GM23338 (cell line): ENCODE measurements around the gene RBM3. TPM values are rescaled to one million over a fixed set of nuclear protein-coding genes. Genes with fewer than 3 reads are reported as not detected.
A peak's percentile ranks its signal among the peaks of the same experiment; 100 is the strongest.

Source experiments
- ATAC-seq: fragments of 200-7000 bp; cut with Tn5 transposase; 3 replicates; pipeline ENCODE4 v1.9.1; 2020
- DNase-seq: peaks from one replicate; pipeline ENCODE4 v3.0.0-alpha.2; 2015; ENCODE audit warnings: low spot score
- H2AFZ ChIP-seq: fragments of 200-600 bp; sonication (generic); 2 replicates; pipeline ENCODE4 v1.8.0; 2016; ENCODE audit warnings: antibody characterized with exemption, mild to moderate bottlenecking, moderate library complexity
- H3F3A ChIP-seq: fragments of 200-600 bp; sonication (generic); replicated peaks from 2 replicates; pipeline ENCODE4 v1.8.0; 2017; ENCODE audit warnings: antibody characterized with exemption, mixed run types, low read depth
- H3K27ac ChIP-seq: fragments of 200-600 bp; sonication (generic); 2 replicates; pipeline ENCODE4 v1.6.1; 2016; ENCODE audit warnings: low read depth
- H3K27me3 ChIP-seq: fragments of 200-600 bp; sonication (generic); 2 replicates; pipeline ENCODE4 v1.8.0; 2016; ENCODE audit warnings: mild to moderate bottlenecking, mixed run types, moderate library complexity; ENCODE audit not compliant: insufficient read depth
- H3K36me3 ChIP-seq: fragments of 200-600 bp; sonication (generic); 2 replicates; pipeline ENCODE4 v1.8.0; 2016; ENCODE audit warnings: mild to moderate bottlenecking; ENCODE audit not compliant: insufficient read depth
- H3K4me1 ChIP-seq: fragments of 200-600 bp; sonication (generic); 2 replicates; pipeline ENCODE4 v1.8.0; 2016; ENCODE audit warnings: mild to moderate bottlenecking, moderate library complexity; ENCODE audit not compliant: insufficient read depth
- H3K4me2 ChIP-seq: fragments of 200-600 bp; sonication (generic); 2 replicates; pipeline ENCODE4 v1.7.1; 2017; ENCODE audit warnings: mixed run types
- H3K4me3 ChIP-seq: fragments of 200-600 bp; sonication (generic); 2 replicates; pipeline ENCODE4 v1.6.1; 2016; ENCODE audit warnings: mixed run types
- H3K79me2 ChIP-seq: fragments of 200-600 bp; sonication (generic); replicated peaks from 2 replicates; pipeline ENCODE4 v1.8.0; 2017; ENCODE audit warnings: mild to moderate bottlenecking; ENCODE audit not compliant: insufficient read depth
- H3K9me2 ChIP-seq: fragments of 200-600 bp; sonication (generic); 2 replicates; pipeline ENCODE4 v1.8.0; 2017; ENCODE audit not compliant: insufficient read depth
- H4K20me1 ChIP-seq: fragments of 200-600 bp; sonication (generic); replicated peaks from 2 replicates; pipeline ENCODE4 v1.8.0; 2017; ENCODE audit warnings: mild to moderate bottlenecking; ENCODE audit not compliant: insufficient read depth
- H3K27ac Mint-ChIP-seq: 2 replicates; pipeline ENCODE4 v1.8.0; 2020; ENCODE audit warnings: inconsistent platforms, mild to moderate bottlenecking, moderate library complexity, mixed read lengths
- H3K27me3 Mint-ChIP-seq: 3 replicates; pipeline ENCODE4 v1.8.0; 2022; ENCODE audit warnings: low read depth, mild to moderate bottlenecking, moderate library complexity, mixed read lengths, inconsistent platforms; ENCODE audit not compliant: insufficient read depth, poor library complexity
- H3K36me3 Mint-ChIP-seq: 3 replicates; pipeline ENCODE4 v1.8.0; 2021; ENCODE audit warnings: low read depth, mild to moderate bottlenecking, inconsistent platforms, moderate library complexity, mixed read lengths
- H3K4me1 Mint-ChIP-seq: 3 replicates; pipeline ENCODE4 v1.8.0; 2020; ENCODE audit warnings: mild to moderate bottlenecking, inconsistent platforms, mixed read lengths
- H3K4me3 Mint-ChIP-seq: 3 replicates; pipeline ENCODE4 v1.8.0; 2021; ENCODE audit warnings: moderate library complexity, mild to moderate bottlenecking, inconsistent platforms, mixed read lengths
- H3K9me3 Mint-ChIP-seq: 3 replicates; pipeline ENCODE4 v1.8.0; 2020; ENCODE audit warnings: moderate library complexity, mild to moderate bottlenecking, inconsistent platforms, mixed read lengths
- EZH2 ChIP-seq: fragments of 200-600 bp; sonication (generic); IDR thresholded peaks from one replicate; pipeline ENCODE4 v1.8.0; 2017; ENCODE audit warnings: antibody characterized with exemption, mild to moderate bottlenecking, low read depth; ENCODE audit not compliant: unreplicated experiment
- POLR2AphosphoS5 ChIP-seq: IDR thresholded peaks from 2 replicates; pipeline ENCODE4 v1.6.1; 2016; ENCODE audit warnings: antibody characterized with exemption, low read depth
- STAT1 ChIP-seq: IDR thresholded peaks from one replicate; pipeline ENCODE4 v1.6.1; 2016; ENCODE audit warnings: antibody characterized with exemption; ENCODE audit not compliant: unreplicated experiment
- polyA plus RNA-seq: library from polyadenylated mRNA; unstranded; fragments of >200 nt; fragmentation: Nextera tagmentation; extraction: Ambion mirVana; gene quantifications from 2 replicates; pipeline ENCODE4 v1.2.1, GENCODE V29; 2016
- total RNA-seq: library from RNA; depleted of rRNA; stranded (reverse); fragments of >200 nt; shearing (Covaris generic); gene quantifications from 2 replicates; pipeline ENCODE4 v1.2.3, GENCODE V29; 2014
- TF ChIP-seq, protein P1 (sequence below): IDR thresholded peaks from 2 replicates; pipeline ENCODE4 v1.6.1; 2016; ENCODE audit warnings: antibody characterized with exemption
- TF ChIP-seq, protein P2 (sequence below): fragments of 250-450 bp; sonication (Bioruptor Pico); IDR thresholded peaks from 2 replicates; pipeline ENCODE4 v1.5.0; 2020; ENCODE audit warnings: mild to moderate bottlenecking, moderate library complexity
- TF ChIP-seq, protein P3 (sequence below), 2 experiments: fragments of 200-600 bp in 1 of 2; sonication (generic) in 1 of 2; conservative IDR thresholded peaks; 2 replicates each; pipeline versions ENCODE4 v1.5.1 to v1.6.1; 2016 to 2017; ENCODE audit warnings: antibody characterized with exemption in 2 of 2, low read depth in 2 of 2, mild to moderate bottlenecking in 2 of 2, moderate library complexity in 1 of 2

The RBM3 gene
- total and polyA plus RNA-seq, 2 experiments from 2014 or later, result 77.5 to 103 TPM

DNA sequence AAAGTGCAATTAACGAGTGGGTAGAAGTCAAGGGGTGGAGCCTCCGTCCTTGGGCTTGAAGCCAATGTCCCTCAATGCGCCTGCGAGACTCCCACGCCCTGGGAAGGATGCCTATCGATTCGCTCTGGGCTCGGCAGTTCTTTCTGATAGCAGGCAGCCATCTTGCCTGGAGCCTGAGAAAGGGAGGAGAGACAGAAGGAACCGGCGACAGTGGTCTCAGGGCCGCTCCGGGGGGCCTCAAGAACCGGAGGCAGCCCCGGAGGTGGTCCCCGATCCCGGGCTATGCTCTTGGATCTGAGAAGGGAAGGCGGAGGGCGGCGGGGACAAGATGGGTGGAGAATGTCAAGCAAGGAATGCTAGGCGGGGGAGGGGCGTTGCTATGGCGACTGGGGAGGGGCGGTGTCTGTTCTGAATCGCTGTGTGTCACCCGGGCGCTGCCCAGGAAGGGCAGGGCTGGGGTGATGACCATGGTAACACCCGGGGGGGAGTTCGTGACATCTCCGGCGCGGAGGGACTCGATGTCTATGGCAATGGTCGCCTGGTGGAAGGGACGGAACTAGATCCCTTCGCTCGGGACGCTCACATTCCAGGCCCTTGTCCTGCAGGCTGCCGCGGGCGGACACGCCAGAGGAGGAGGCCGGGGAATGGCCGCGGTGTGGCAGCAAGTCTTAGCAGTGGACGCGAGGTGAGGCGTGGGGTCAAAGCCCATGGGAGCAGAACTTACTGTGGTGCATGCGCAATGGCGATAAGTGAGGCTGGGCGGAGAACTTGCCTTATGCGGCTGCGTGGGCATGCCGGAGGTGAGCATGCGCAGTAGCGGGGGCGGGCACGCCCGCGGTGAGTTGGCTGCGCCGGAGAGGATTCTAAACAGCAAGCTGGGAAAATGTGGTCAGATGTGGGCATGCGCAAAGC lies 23.3 kb downstream of the RBM3 start, which contains the start of gene WDR13:
Gene WDR13 (plus strand): TSS at position 140 of the 912 bp plus-strand sequence. CDS start 505 bp downstream, at position 645.
- H3K79me2 ChIP-seq, result no peaks in the 10 kb centered on the region
- H3K36me3 ChIP-seq, result no peaks in the 10 kb centered on the region
- H3K4me1 Mint-ChIP-seq, result peaks cover 5% of the 10 kb centered on the region; the same call in 2 of the 3 replicates
- no peaks in the 10 kb centered on the region; the same call in 2 of the 3 replicates for H3K36me3 Mint-ChIP-seq
- peak within 1 kb of the TSS; percentile 97 for H3K4me3 Mint-ChIP-seq
- H3F3A ChIP-seq, result no peaks in the 10 kb centered on the region
- TF ChIP-seq POLR2AphosphoS5, result peak; percentile 23
- no peak for TF ChIP-seq EZH2
- H3K9me3 Mint-ChIP-seq, result no peaks in the 10 kb centered on the region
- H3K27ac Mint-ChIP-seq, result peak within 1 kb of the TSS; percentile 99
- DNase-seq, result peak; percentile 88
- ATAC-seq, result peak; percentile 86
- H3K27ac ChIP-seq, result peak within 1 kb of the TSS; percentile 91
- H3K27me3 ChIP-seq, result no peaks in the 10 kb centered on the region
- H4K20me1 ChIP-seq, result no peaks in the 10 kb centered on the region
- no peaks in the 10 kb centered on the region for H3K4me1 ChIP-seq
- peak within 1 kb of the TSS; percentile 78 for H3K4me2 ChIP-seq
- H3K4me3 ChIP-seq, result peak within 1 kb of the TSS; percentile 84
- H3K27me3 Mint-ChIP-seq, result peaks cover 5% of the 10 kb centered on the region
- H2AFZ ChIP-seq, result no peak within 1 kb of the TSS
- no peaks in the 10 kb centered on the region for H3K9me2 ChIP-seq

DNA sequence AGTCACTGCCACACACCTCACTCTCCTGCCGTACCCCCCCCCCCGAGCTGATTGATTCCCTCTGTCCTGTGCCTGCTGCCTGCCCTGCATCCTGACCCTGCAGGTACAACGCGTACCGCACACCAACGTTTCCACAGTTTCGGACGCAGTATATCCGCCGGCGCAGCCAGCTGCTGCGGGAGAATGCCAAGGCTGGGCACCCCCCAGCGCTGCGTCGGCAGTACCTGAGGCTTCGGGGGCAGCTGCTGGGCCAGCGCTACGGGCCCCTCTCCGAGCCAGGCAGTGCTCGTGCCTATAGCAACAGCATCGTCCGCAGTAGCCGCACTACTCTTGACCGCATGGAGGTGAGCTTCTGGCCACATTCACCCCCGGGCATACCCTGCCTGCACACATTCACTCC lies 24.3 kb downstream of the RBM3 start:
- no peak overlapping the region for H2AFZ ChIP-seq
- Mint-ChIP-seq H3K4me1 (peaks cover 5% of the 10 kb centered on the region; the same call in 2 of the 3 replicates), H3K4me3 (peak overlapping the region; percentile 97), H3K9me3 (no peaks in the 10 kb centered on the region), H3K27ac (peak overlapping the region; percentile 99), H3K27me3 (peaks cover 6% of the 10 kb centered on the region), H3K36me3 (no peaks in the 10 kb centered on the region; the same call in 2 of the 3 replicates)
- no peaks in the 10 kb centered on the region for H3K4me1 ChIP-seq
- H3K79me2 ChIP-seq, result no peaks in the 10 kb centered on the region
- DNase-seq (no peak), ATAC-seq (no peak)
- H3K4me3 ChIP-seq, result no peak overlapping the region
- H3K9me2 ChIP-seq, result no peaks in the 10 kb centered on the region
- no peak overlapping the region for H3K27ac ChIP-seq
- no peak overlapping the region for H3K4me2 ChIP-seq
- H3F3A ChIP-seq, result no peaks in the 10 kb centered on the region
- H3K27me3 ChIP-seq, result no peaks in the 10 kb centered on the region
- H4K20me1 ChIP-seq, result no peaks in the 10 kb centered on the region
- no peaks in the 10 kb centered on the region for H3K36me3 ChIP-seq
- no peak for TF ChIP-seq EZH2
- TF ChIP-seq, protein P1, sequence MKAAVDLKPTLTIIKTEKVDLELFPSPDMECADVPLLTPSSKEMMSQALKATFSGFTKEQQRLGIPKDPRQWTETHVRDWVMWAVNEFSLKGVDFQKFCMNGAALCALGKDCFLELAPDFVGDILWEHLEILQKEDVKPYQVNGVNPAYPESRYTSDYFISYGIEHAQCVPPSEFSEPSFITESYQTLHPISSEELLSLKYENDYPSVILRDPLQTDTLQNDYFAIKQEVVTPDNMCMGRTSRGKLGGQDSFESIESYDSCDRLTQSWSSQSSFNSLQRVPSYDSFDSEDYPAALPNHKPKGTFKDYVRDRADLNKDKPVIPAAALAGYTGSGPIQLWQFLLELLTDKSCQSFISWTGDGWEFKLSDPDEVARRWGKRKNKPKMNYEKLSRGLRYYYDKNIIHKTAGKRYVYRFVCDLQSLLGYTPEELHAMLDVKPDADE, result no peak
- TF ChIP-seq POLR2AphosphoS5, result no peak
- TF ChIP-seq, protein P2, sequence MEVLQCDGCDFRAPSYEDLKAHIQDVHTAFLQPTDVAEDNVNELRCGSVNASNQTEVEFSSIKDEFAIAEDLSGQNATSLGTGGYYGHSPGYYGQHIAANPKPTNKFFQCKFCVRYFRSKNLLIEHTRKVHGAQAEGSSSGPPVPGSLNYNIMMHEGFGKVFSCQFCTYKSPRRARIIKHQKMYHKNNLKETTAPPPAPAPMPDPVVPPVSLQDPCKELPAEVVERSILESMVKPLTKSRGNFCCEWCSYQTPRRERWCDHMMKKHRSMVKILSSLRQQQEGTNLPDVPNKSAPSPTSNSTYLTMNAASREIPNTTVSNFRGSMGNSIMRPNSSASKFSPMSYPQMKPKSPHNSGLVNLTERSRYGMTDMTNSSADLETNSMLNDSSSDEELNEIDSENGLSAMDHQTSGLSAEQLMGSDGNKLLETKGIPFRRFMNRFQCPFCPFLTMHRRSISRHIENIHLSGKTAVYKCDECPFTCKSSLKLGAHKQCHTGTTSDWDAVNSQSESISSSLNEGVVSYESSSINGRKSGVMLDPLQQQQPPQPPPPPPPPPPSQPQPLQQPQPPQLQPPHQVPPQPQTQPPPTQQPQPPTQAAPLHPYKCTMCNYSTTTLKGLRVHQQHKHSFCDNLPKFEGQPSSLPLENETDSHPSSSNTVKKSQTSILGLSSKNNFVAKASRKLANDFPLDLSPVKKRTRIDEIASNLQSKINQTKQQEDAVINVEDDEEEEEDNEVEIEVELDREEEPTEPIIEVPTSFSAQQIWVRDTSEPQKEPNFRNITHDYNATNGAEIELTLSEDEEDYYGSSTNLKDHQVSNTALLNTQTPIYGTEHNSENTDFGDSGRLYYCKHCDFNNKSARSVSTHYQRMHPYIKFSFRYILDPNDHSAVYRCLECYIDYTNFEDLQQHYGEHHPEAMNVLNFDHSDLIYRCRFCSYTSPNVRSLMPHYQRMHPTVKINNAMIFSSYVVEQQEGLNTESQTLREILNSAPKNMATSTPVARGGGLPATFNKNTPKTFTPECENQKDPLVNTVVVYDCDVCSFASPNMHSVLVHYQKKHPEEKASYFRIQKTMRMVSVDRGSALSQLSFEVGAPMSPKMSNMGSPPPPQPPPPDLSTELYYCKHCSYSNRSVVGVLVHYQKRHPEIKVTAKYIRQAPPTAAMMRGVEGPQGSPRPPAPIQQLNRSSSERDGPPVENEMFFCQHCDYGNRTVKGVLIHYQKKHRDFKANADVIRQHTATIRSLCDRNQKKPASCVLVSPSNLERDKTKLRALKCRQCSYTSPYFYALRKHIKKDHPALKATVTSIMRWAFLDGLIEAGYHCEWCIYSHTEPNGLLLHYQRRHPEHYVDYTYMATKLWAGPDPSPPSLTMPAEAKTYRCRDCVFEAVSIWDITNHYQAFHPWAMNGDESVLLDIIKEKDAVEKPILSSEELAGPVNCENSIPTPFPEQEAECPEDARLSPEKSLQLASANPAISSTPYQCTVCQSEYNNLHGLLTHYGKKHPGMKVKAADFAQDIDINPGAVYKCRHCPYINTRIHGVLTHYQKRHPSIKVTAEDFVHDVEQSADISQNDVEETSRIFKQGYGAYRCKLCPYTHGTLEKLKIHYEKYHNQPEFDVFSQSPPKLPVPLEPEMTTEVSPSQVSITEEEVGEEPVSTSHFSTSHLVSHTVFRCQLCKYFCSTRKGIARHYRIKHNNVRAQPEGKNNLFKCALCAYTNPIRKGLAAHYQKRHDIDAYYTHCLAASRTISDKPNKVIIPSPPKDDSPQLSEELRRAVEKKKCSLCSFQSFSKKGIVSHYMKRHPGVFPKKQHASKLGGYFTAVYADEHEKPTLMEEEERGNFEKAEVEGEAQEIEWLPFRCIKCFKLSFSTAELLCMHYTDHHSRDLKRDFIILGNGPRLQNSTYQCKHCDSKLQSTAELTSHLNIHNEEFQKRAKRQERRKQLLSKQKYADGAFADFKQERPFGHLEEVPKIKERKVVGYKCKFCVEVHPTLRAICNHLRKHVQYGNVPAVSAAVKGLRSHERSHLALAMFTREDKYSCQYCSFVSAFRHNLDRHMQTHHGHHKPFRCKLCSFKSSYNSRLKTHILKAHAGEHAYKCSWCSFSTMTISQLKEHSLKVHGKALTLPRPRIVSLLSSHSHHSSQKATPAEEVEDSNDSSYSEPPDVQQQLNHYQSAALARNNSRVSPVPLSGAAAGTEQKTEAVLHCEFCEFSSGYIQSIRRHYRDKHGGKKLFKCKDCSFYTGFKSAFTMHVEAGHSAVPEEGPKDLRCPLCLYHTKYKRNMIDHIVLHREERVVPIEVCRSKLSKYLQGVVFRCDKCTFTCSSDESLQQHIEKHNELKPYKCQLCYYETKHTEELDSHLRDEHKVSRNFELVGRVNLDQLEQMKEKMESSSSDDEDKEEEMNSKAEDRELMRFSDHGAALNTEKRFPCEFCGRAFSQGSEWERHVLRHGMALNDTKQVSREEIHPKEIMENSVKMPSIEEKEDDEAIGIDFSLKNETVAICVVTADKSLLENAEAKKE (CRISPR knock-in tag), result no peak
- no peak for TF ChIP-seq STAT1
- TF ChIP-seq, protein P3, sequence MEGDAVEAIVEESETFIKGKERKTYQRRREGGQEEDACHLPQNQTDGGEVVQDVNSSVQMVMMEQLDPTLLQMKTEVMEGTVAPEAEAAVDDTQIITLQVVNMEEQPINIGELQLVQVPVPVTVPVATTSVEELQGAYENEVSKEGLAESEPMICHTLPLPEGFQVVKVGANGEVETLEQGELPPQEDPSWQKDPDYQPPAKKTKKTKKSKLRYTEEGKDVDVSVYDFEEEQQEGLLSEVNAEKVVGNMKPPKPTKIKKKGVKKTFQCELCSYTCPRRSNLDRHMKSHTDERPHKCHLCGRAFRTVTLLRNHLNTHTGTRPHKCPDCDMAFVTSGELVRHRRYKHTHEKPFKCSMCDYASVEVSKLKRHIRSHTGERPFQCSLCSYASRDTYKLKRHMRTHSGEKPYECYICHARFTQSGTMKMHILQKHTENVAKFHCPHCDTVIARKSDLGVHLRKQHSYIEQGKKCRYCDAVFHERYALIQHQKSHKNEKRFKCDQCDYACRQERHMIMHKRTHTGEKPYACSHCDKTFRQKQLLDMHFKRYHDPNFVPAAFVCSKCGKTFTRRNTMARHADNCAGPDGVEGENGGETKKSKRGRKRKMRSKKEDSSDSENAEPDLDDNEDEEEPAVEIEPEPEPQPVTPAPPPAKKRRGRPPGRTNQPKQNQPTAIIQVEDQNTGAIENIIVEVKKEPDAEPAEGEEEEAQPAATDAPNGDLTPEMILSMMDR (conservative IDR thresholded peaks at IDR 0.05; ENCODE audit: low read depth in 2 of 2), result no peak
